Measurements from ENCODE around the gene AUTS2.

- TF ChIP-seq EZH2 (IDR thresholded peaks at IDR 0.05; ENCODE audit: insufficient read depth, poor library complexity, severe bottlenecking) (no peak), EZH2phosphoT487 (IDR thresholded peaks at IDR 0.05; ENCODE audit: insufficient read depth, low read depth) (no peak)
These were observed 218.8 kb downstream of the AUTS2 start for GRCh38 chr7:69817121-69817520.

Measured in GM23248 (cell line).